Activated CD8-positive, alpha-beta memory T cell treated with anti-CD3 and anti-CD28 coated beads, Interleukin-2, amount 50 U/mL, for 1 hour (primary cell): ENCODE measurements around the gene GMDS.

Experiments
- DNase-seq: peaks from one replicate; pipeline ENCODE4 v3.0.0-alpha.2; 2020; ENCODE audit errors: extremely low read depth

GMDS gene

GRCh38 chr6:1895721-1896120, 349.7 kb downstream of the GMDS start:
- DNase-seq = no peak

- no peak for DNase-seq
Observed at GRCh38 chr6:1894954-1895353, 350.5 kb downstream of the GMDS start.

- DNase-seq = no peak
Observed at GRCh38 chr6:1893470-1894130, 351.8 kb downstream of the GMDS start.

GRCh38 chr6:1892716-1893115, 352.7 kb downstream of the GMDS start:
- no peak for DNase-seq

GRCh38 chr6:1890987-1891386, 354.4 kb downstream of the GMDS start:
- no peak for DNase-seq

GRCh38 chr6:1890071-1890470, 355.3 kb downstream of the GMDS start:
- no peak for DNase-seq

GRCh38 chr6:1885576-1886011, 359.8 kb downstream of the GMDS start:
- no peak for DNase-seq

GRCh38 chr6:1884313-1884712, 361.1 kb downstream of the GMDS start:
- DNase-seq = no peak

GRCh38 chr6:1878330-1878729, 367.1 kb downstream of the GMDS start:
- DNase-seq = no peak

- no peak for DNase-seq
Observed at GRCh38 chr6:1873781-1874180, 371.6 kb downstream of the GMDS start.

- no peak for DNase-seq
Observed at GRCh38 chr6:1872649-1873131, 372.7 kb downstream of the GMDS start.

- no peak for DNase-seq
Observed at GRCh38 chr6:1871724-1872315, 373.6 kb downstream of the GMDS start.

GRCh38 chr6:1870932-1871331, 374.5 kb downstream of the GMDS start:
- no peak for DNase-seq

- DNase-seq = no peak
Observed at GRCh38 chr6:1870251-1870650, 375.2 kb downstream of the GMDS start.

- no peak for DNase-seq
Observed at GRCh38 chr6:1869769-1870168, 375.6 kb downstream of the GMDS start.

GRCh38 chr6:1869308-1869707, 376.1 kb downstream of the GMDS start:
- DNase-seq = no peak

GRCh38 chr6:1868561-1869261, 376.7 kb downstream of the GMDS start:
- no peak for DNase-seq

- no peak for DNase-seq
Observed at GRCh38 chr6:1867197-1867596, 378.2 kb downstream of the GMDS start.

- DNase-seq = no peak
Observed at GRCh38 chr6:1865585-1865984, 379.8 kb downstream of the GMDS start.

- DNase-seq = no peak
Observed at GRCh38 chr6:1864496-1864895, 380.9 kb downstream of the GMDS start.

- DNase-seq = no peak
Observed at GRCh38 chr6:1862411-1862810, 383.0 kb downstream of the GMDS start.

- DNase-seq = no peak
Observed at GRCh38 chr6:1860756-1861348, 384.6 kb downstream of the GMDS start.

GRCh38 chr6:1858859-1859258, 386.5 kb downstream of the GMDS start:
- DNase-seq = no peak
